GM18499 (cell line): ENCODE measurements around the gene ZMYND15.

Experiments
- ATAC-seq: cut with Tn5 transposase; IDR thresholded peaks from one replicate; pipeline ENCODE4 v1.9.1; 2021; ENCODE audit warnings: moderate number of reproducible peaks; ENCODE audit not compliant: insufficient read depth, unreplicated experiment

ZMYND15 gene

DNA sequence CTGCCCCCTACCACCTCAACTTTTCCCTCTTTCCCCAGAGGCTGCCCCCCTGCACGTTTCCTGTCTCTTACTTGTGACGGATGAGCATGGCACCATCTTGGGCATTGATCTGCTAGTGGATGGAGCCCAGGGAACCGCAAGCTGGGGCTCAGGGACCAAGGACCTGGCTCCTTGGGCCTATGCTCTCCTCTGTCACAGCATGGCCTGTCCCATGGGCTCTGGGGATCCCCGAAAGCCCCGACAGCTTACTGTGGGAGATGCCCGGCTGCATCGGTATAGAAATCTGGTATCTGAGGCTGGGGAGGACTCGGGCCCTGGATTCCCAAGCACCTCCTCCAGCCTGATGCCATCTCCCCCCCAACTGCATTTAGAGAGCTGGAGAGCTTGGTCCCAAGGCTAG lies 1.9 kb downstream of the ZMYND15 start:
- no peak for ATAC-seq

DNA sequence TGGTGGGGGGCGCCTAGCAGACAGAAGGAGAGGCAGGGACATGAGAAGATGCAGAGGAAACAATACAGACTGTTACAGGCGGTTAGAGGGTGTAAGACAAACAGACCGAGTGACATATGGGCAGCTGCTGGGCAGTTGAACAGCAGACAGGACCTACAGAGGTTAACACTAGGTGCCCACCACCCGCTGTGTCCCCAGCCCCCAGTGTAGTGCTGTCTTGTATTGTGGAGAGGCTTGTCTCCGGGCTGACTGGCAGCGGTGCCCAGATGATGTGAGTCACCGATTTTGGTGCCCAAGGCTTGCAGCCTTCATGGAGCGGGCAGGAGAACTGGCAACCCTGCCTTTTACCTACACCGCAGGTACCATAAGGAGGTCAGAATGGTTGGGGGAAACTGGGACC lies 2.5 kb downstream of the ZMYND15 start:
- ATAC-seq, result no peak

DNA sequence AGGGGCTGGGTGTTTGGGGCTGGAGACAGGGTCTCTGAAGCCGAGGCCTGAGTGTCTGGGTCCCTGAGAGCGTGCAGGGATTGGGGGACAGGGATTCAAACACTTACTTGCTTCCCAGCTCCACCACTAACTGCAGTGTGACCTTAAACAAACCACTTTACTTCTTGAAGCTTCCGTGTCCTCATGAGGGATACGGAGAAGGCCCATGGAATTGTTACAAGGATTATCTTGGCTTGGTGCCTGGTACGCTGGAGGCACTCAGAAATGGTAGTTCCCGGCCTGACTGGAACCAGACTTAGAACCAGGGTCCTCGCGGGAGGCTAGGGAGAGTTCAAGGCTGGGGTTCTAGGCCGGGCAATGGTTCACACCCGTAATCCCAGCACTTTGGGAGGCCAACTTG lies 3.0 kb downstream of the ZMYND15 start:
- ATAC-seq, result no peak

DNA sequence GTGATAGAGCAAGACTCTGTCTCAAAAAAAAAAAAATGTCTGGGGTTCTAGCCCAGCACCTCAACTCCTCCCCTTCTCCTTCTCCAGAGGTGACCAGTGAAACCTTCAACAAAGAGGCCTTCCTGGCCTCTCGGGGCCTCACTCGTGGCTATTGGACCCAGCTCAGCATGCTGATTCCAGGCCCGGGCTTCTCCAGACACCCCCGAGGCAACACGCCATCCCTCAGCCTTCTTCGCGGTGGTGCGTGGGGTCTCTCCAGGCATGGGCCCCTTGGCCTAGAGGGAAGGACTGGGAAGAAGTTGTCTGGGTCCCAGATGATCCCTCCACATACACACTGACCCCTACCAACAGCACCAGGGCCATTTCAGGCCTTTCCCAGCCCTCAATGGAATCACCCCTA lies 3.6 kb downstream of the ZMYND15 start:
- ATAC-seq, result no peak

DNA sequence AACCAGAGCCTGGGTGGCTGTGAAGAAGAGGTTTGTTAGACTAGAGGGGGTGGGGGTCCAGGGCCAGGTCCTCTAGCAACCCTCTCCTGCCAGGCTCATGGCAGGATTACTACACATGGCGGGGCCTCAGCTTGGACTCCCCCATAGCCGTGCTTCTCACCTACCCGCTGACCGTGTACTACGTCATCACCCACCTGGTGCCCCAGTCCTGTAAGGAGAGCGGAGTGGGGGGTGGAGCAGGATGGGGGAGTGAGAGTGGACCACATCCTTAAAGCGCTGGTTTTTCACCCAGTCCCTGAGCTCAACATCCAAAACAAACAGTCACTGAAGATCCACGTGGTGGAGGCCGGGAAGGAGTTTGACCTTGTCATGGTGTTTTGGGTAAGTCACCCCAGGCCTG lies 4.3 kb downstream of the ZMYND15 start:
- ATAC-seq, result no peak

DNA sequence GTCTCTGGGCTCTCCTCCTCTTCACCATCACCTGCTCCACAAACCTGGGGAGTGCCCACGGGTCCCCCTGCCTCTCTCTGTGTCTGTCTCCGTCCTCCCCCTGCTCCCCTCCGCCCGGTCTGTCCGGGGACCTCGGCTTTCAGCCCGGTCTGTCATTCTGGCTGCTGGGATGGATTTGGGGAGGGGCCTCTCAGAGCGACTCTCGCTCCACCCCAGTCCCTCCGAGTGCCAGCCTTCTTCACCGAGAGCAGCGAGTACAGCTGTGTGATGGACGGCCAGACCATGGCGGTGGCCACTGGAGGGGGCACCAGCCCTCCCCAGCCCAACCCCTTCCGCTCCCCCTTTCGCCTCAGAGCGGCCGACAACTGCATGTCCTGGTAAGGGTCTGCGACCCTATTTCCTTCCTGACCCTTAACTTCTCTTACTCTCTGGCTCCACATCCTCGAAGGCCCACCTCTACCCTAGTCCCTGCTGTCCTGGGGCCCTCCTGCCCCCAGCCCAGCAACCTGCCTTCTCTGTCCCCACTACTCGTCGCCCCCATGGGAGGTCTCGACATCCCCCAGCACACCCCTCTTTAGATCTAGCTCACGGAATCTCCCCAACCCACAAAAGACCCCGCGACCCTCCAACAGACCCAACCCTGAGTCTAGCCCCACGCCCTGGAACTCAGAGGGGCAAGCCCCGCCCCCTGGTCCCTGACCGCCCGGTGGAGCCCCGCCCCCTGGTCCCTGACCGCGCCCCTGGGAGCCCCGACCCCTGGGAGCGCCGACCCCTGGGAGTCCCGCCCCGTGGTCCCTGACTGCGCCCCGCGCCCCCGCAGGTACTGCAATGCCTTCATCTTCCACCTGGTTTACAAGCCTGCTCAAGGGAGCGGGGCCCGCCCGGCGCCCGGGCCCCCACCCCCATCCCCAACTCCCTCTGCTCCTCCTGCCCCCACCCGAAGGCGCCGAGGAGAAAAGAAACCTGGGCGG lies 5.7 kb downstream of the ZMYND15 start:
- no peak for ATAC-seq

DNA sequence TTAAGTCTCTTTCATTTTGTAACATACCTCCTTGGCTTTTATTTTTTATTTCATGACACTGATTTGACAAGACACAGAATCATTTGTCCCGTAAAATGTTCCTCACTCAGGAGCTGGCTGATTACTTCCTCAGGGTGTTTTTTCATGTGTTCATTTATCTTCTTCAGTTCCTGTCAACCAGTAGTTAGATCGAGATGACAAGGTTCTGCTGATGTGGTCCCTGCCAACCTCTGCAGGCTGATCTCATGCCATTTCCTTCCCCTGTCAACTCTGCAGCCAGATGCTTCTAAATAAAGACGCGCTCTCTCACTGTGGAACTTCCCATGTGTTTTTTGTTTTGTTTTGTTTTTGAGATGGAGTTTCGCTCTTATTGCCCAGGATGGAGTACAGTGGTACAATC lies 8.2 kb downstream of the ZMYND15 start:
- ATAC-seq, result no peak

DNA sequence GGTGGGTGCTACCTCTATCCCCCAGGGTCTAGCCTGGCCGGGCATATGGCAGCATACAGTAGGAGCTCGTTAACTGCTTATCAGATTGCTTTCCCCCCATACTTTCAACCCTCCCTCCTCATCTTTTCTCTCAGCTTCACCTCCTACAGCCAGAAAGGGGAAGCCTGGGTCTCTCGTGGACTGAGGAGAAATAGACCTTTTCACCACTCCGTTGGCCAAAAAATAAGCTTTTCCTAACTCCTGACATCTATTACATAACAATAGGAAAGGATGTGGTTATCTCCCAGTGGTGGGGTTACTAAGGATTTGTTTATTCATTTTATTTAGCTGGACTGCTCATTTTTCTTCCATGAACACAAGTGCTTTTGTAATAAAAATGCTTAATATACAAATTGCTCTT lies 9.1 kb downstream of the ZMYND15 start:
- ATAC-seq, result no peak

DNA sequence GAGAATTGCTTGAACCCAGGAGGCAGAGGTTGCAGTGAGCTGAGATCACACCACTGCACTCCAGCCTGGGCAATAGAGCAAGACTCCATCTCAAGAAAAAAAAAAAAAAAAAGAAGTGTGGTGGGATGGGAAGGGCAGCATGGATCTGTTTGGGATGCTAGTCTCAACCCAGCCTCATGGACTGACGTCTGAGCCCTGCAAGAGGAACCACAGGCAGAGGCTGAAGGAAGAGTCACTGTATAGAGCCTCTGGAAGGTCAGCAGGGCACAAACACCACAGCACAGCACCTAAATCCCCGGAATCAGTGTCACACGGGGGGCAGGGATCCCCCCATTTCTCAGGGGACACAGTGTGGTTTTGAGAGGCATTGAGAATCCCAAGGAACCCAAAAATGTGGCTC lies 11.0 kb downstream of the ZMYND15 start:
- ATAC-seq, result no peak

DNA sequence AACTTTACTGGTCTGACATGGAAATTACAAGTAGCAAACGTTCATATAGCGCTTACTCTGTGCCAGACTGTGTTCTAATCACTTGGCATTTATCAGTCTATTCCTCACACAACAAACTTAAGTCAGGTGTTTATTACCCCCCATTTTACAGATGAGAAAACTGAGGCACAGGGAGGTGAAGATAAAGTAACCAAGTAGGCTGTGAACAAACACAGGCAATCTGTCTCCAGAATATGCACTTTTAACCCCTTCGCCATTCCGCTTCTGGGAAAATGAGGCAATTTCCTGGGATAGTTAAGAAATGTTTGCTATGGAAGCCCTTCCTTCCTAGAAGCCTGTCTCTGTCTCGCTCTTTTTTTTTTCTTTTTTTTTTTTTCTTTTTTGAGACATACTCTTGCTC lies 12.3 kb downstream of the ZMYND15 start:
- ATAC-seq, result no peak

DNA sequence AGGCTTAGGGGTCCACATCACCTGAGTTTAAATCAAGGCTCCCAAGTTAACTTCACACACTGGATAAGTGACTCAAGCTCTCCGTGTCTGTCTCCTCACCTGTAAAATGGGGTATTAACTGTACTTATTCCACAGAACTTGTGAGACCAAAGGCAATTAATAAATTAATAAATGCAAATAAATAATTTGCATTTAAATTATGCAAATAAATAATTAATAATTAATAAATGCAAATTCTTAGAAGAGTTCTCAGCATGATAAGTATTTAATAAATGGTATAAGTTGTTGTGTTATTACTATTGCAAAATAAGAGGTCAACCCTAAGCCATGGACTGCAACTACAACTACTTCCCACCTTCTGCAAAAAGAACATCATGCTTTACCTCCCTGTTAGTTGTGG lies 13.8 kb downstream of the ZMYND15 start:
- no peak for ATAC-seq

DNA sequence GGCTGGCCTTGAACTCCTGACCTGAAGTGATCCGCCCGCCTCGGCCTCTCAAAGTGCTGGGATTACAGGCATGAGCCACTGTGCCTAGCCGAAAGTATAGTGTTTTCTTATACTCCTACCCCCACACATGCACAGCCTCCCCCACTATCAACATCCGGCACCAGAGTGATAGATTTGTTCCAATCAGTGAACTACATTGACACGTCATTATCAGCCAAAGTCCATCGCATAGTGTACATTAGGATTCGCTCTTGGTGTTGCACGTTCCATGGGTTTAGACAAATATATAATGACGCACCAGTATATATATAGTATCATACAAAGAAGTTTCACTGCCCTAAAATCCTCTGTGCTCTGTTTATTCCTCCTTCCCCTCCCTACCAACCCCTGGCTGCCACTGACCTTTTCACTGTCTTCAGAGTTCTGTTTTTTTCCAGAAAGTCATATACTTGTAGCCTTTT lies 20.2 kb downstream of the ZMYND15 start:
- no peak for ATAC-seq

DNA sequence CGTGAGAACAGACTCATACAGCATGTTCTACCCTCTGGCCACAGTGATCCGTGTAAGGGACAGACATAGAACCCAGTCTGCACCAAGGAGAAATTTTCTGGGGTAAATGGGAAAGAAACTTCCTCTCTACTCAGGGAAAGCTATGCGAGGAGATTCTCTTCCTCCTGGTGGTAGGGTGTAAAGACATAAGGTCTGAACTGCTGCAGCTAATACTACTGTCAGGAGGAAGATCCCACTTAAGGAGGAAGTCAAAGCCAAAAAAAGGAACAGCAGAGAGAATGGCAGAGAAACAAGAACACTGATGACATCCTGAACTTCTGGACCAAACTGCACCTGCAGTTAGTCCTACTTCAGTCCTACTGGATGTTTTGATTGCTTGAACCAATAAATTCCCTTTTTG lies 25.0 kb downstream of the ZMYND15 start:
- no peak for ATAC-seq

DNA sequence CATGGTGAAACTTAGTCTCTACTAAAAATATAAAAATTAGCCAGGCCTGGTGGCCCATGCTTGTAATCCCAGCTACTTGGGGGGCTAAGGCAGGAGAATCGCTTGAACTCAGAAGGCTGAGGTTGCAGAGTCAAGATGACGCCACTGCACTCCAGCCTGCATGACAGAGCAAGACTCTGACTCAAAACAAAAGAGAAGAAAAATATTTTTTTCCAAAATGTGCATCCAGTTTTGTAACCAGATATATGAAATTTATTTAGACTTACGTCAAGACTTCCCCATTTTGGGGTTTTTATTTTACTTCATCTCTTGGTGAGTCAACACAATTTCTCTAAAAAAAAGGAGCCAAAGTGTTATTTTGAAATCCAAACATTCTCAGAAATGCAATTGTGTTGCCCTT lies 26.6 kb downstream of the ZMYND15 start:
- ATAC-seq, result no peak

DNA sequence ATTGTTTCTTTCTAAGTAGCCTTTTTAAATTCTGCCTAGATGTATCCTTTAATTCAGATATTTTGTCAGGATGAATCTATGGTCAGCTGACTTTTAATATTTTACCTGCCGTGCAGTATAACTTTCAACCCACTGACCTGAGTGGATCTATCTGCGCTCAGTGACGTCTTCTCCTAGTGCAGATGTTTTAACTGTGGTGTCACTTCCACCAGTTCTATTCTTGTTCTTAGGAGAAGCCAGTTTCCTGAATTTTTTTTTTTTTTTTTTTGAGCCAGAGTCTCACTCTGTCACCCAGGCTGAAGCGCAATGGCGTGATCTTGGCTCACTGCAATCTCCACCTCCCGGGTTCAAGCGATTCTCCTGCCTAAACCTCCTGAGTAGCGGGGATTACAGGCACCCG lies 27.1 kb downstream of the ZMYND15 start:
- no peak for ATAC-seq

DNA sequence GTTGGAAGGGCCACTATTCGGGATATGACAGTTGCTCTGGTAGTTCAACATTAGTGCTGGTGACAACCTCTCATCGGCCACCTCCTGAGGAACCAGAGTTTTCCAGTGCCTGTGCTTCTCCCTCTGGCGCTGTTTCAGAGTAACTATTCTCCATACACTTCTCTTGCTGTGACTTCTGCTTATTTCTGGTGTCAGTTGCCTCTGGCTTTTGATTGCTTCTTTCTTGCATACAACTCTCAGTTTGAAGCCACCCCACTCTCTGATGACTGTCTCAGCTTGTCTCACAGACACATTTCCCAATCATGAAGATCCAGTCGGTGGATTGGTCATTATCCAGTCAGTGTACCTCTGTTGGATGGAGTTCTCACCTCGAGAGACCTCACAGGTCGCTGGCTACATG lies 28.7 kb downstream of the ZMYND15 start:
- ATAC-seq, result no peak

DNA sequence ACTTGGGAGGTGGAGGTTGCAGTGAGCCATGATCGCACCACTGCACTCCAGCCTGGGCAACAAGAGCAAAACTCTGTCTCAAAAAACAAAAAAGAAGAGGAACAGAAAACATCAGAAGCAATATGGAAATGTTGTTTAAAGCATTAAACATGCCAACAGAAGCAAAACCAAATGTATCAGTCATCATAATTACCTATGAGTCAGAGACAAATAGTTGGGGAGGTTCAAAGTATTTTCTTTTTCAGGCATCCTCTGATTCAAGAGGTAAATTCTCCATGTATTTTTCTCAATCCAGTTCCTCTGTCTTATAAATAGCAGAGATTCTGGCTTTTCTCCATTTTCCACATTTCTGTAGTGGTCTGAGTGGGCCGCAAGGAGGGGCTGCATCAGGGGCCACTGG lies 30.0 kb downstream of the ZMYND15 start:
- ATAC-seq, result no peak

DNA sequence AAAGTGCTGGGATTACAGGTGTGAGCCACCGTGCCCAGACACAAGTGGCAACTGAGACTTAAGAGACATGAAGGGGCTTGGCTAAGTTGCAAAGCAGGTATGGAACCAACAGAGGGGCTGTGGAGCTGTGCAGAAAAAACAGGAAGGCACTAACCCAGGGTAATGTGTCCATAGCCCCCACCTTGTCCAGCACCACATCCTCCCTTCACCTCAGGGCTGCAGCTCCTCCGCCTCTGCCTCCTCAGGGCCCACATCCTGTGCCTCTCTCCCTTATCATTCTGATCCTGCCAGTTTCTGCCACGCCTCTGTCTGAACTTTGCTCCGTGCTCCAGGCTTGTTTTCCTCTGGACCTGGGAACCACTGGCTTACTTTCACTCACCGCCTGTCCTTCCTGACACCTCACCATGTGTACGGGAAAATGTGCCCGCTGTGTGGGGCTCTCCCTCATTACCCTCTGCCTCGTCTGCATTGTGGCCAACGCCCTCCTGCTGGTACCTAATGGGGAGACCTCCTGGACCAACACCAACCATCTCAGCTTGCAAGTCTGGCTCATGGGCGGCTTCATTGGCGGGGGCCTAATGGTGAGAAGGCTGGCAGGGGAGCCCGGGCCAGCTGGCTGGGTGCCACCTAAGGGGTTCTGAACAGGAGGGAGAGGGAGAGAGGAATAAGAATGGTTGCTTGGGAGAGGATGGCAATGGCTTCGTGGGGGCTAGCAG lies 32.0 kb downstream of the ZMYND15 start, which contains the start of gene TM4SF5:
Gene TM4SF5 (plus strand): TSS at position 368 of the 716 bp plus-strand sequence. CDS start 37 bp downstream, at position 405.
- no peak for ATAC-seq

DNA sequence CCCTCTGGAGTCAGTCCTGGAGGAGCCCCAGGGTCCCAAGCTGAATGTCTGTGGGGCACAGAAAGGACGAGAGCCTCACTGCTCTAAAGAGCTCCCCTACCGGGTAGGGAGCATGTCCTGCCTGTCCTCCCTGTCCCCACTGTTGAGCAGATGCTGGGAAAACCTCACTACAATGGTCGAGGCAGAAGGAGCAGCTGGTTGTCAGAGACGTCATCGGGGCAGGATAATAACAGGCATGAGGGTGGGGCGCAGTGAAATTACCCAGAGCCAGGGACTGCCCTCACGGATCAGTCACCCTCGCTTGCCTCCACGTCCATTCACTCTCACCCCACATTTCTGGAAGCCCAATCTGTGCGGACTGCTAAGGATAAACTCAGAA lies 32.6 kb downstream of the ZMYND15 start:
- ATAC-seq, result no peak

DNA sequence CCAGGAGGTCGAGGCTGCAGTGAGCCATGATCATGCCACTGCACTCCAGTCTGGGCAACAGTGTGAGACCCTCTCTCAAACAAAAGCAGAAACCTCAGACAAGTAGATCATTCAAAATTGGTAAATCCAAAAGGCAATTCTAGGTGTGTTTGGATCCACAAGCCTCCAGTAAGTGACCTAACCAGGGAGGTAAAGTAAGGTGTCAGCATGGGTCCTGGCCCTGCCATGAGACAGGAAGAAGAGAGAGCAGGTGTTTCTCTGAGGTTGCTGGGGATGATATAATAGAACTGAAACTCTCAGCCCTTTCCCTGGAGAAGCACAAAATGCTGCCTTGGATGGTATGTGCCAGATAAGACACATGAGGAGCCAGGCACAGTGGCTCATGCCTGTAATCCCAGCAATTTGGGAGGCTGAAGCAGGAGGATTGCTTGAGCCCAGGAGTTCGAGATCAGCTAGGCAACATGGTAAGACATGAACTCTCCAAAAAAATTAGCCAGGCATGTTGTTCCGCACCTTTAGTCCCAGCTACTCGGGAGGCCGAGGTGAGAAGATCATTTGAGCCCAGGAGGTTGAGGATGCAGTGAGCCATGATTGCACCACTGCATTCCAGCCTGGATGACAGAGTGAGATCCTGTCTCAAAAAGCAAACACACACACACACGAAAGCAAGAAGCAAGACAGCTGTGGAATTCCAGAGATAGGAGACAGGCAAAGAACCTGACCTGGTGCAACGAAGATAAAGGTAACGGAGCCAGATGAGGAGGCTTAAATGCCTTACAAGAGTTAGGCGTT lies 38.5 kb downstream of the ZMYND15 start:
- no peak for ATAC-seq
